PC-3 (cell line): ENCODE measurements around the gene RALB. TPM values are rescaled to one million over a fixed set of nuclear protein-coding genes. Genes with fewer than 3 reads are reported as not detected.

ENCODE experiments used
- ATAC-seq: fragments of 200-7000 bp; cut with Tn5 transposase; 2 replicates; pipeline ENCODE4 v1.9.1; 2020; ENCODE audit warnings: mild to moderate bottlenecking, moderate library complexity
- BruUV-seq: library from RNA; stranded (reverse); fragments of 400-500 nt; replicated peaks from 2 replicates; lab custom pipeline; 2021; lab: Mats Ljungman, UMichigan
- CTCF ChIA-PET: fragments of 300-600 bp; sonication (Branson Sonifier 250); formaldehyde crosslinking; loops from one replicate; lab custom pipeline; 2022; ENCODE audit warnings: antibody characterized with exemption; lab: Charles Lee
- POLR2A ChIA-PET: fragments of 300-600 bp; sonication (Branson Sonifier 250); formaldehyde crosslinking; loops from one replicate; lab custom pipeline; 2022; ENCODE audit warnings: antibody characterized with exemption; ENCODE audit not compliant: unreplicated experiment; lab: Charles Lee
- DNase-seq: peaks from one replicate; pipeline ENCODE4 v3.0.0-alpha.2; 2015
- H2AFZ ChIP-seq: fragments of 300-600 bp; sonication (generic); 2 replicates; pipeline ENCODE4 v1.6.0; 2016; ENCODE audit warnings: antibody characterized with exemption, low read length
- H3F3A ChIP-seq: fragments of 300-600 bp; sonication (generic); one replicate; pipeline ENCODE4 v1.6.0; 2017; ENCODE audit warnings: antibody characterized with exemption, low read length, control low read depth, mild to moderate bottlenecking; ENCODE audit not compliant: unreplicated experiment
- H3K27ac ChIP-seq: fragments of 300-600 bp; sonication (generic); 2 replicates; pipeline ENCODE4 v1.5.1; 2016; ENCODE audit warnings: mild to moderate bottlenecking, low read length
- H3K27me3 ChIP-seq: fragments of 300-600 bp; sonication (generic); 2 replicates; pipeline ENCODE4 v1.6.1; 2016; ENCODE audit warnings: low read length, mixed read lengths
- H3K36me3 ChIP-seq: fragments of 300-600 bp; sonication (generic); 2 replicates; pipeline ENCODE4 v1.6.1; 2016; ENCODE audit warnings: low read depth, mixed run types, low read length, mixed read lengths
- H3K4me1 ChIP-seq: fragments of 300-600 bp; sonication (generic); 2 replicates; pipeline ENCODE4 v1.5.1; 2016; ENCODE audit warnings: low read length; ENCODE audit not compliant: insufficient read depth
- H3K4me2 ChIP-seq: fragments of 300-600 bp; sonication (generic); 2 replicates; pipeline ENCODE4 v1.6.0; 2016; ENCODE audit warnings: low read length
- H3K4me3 ChIP-seq: fragments of 300-600 bp; sonication (generic); 2 replicates; pipeline ENCODE4 v1.5.1; 2016; ENCODE audit warnings: mild to moderate bottlenecking, low read length, mixed read lengths
- H3K79me2 ChIP-seq: fragments of 300-600 bp; sonication (generic); 2 replicates; pipeline ENCODE4 v1.6.1; 2017; ENCODE audit warnings: low read length, mixed read lengths
- H3K9ac ChIP-seq: fragments of 300-600 bp; sonication (generic); 2 replicates; pipeline ENCODE4 v1.6.0; 2016; ENCODE audit warnings: mild to moderate bottlenecking, low read length
- H3K9me2 ChIP-seq: fragments of 300-600 bp; sonication (generic); replicated peaks from 2 replicates; pipeline ENCODE4 v1.6.1; 2016; ENCODE audit warnings: mixed run types, low read length, mixed read lengths
- H3K9me3 ChIP-seq: fragments of 300-600 bp; sonication (generic); 2 replicates; pipeline ENCODE4 v1.6.1; 2016; ENCODE audit warnings: low read length, mixed read lengths
- H4K20me1 ChIP-seq: fragments of 300-600 bp; sonication (generic); 2 replicates; pipeline ENCODE4 v1.6.1; 2016; ENCODE audit warnings: low read length, mixed read lengths
- CTCF ChIP-seq: fragments of 300-600 bp; sonication (generic); conservative IDR thresholded peaks from 2 replicates; pipeline ENCODE4 v1.5.1; 2017; ENCODE audit warnings: antibody characterized with exemption, low read depth, mild to moderate bottlenecking, low read length
- EZH2 ChIP-seq: fragments of 300-600 bp; sonication (generic); IDR thresholded peaks from one replicate; pipeline ENCODE4 v1.6.1; 2017; ENCODE audit warnings: antibody characterized with exemption, mild to moderate bottlenecking, low read length; ENCODE audit not compliant: unreplicated experiment
- EZH2phosphoT487 ChIP-seq: fragments of 300-600 bp; sonication (generic); IDR thresholded peaks from 2 replicates; pipeline ENCODE4 v1.6.1; 2018; ENCODE audit warnings: mild to moderate bottlenecking, antibody characterized with exemption, low read length, borderline replicate concordance
- intact Hi-C: fragments of 100-400 bp; cut with micrococcal nuclease; formaldehyde crosslinking; loops from 2 replicates; pipeline ENCODE4 v1.9.0; 2023
- total RNA-seq: library from RNA; depleted of rRNA; stranded (reverse); fragments of >200 nt; gene quantifications from 2 replicates; pipeline ENCODE4 v1.2.3, GENCODE V29; 2014

Gene RALB
- total RNA-seq, 1 experiment from 2014 or later = 57.9 TPM

- peaks cover 79% of the 10 kb centered on the region for H3K79me2 ChIP-seq
- CTCF ChIA-PET = no interaction called here
- no peak for DNase-seq
- H4K20me1 ChIP-seq = peaks cover 20% of the 10 kb centered on the region; the same call in 1 of the 2 replicates
- no peaks in the 10 kb centered on the region for H3K9me2 ChIP-seq
- BruUV-seq = no TSS peak
- intact Hi-C loops = no loop called here
- H3K4me2 ChIP-seq = no peak overlapping the region
- H3K9me3 ChIP-seq = no peaks in the 10 kb centered on the region
- H3K4me1 ChIP-seq = 0 out of 2 replicates have a peak, but pooled peaks cover 8% of the 10 kb centered on the region
- no peak overlapping the region for H3K4me3 ChIP-seq
- no peak overlapping the region for H3K27ac ChIP-seq
- no peak overlapping the region for H3K9ac ChIP-seq
- no peaks in the 10 kb centered on the region for H3K27me3 ChIP-seq
- no peak for TF ChIP-seq EZH2phosphoT487
- TF ChIP-seq EZH2 = no peak
- no peak for TF ChIP-seq CTCF
- POLR2A ChIA-PET = no interaction called here
- ATAC-seq = no peak
- no peaks in the 10 kb centered on the region for H3F3A ChIP-seq
- peaks cover 3% of the 10 kb centered on the region; the same call in 1 of the 2 replicates for H3K36me3 ChIP-seq
- H2AFZ ChIP-seq = no peak overlapping the region
Observed at GRCh38 chr2:120260736-120261135, 8.1 kb downstream of the RALB start.

GRCh38 chr2:120261387-120262006 lies 8.8 kb downstream of the RALB start:
- Histone ChIP-seq H3K4me2 (no peak overlapping the region), H3K9me3 (no peaks in the 10 kb centered on the region), H3K36me3 (peaks cover 3% of the 10 kb centered on the region; the same call in 1 of the 2 replicates), H2AFZ (no peak overlapping the region), H3K4me3 (no peak overlapping the region), H3K9me2 (no peaks in the 10 kb centered on the region), H3K27ac (no peak overlapping the region), H3K27me3 (no peaks in the 10 kb centered on the region), H3K79me2 (peaks cover 79% of the 10 kb centered on the region), H3F3A (no peaks in the 10 kb centered on the region), H3K4me1 (0 out of 2 replicates have a peak, but pooled peaks cover 8% of the 10 kb centered on the region), H4K20me1 (peaks cover 20% of the 10 kb centered on the region; the same call in 1 of the 2 replicates), H3K9ac (no peak overlapping the region)
- intact Hi-C loops = no loop called here
- ChIA-PET CTCF (no interaction called here), POLR2A (no interaction called here)
- no TSS peak for BruUV-seq
- DNase-seq = no peak
- ATAC-seq = no peak
- TF ChIP-seq CTCF = no peak
- no peak for TF ChIP-seq EZH2

GRCh38 chr2:120262150-120262549 lies 9.5 kb downstream of the RALB start:
- Histone ChIP-seq H3K27ac (no peak overlapping the region), H3K9me3 (no peaks in the 10 kb centered on the region), H2AFZ (no peak overlapping the region), H4K20me1 (peaks cover 20% of the 10 kb centered on the region; the same call in 1 of the 2 replicates), H3K4me2 (no peak overlapping the region), H3K36me3 (peaks cover 3% of the 10 kb centered on the region; the same call in 1 of the 2 replicates), H3K4me1 (0 out of 2 replicates have a peak, but pooled peaks cover 7% of the 10 kb centered on the region), H3K4me3 (no peak overlapping the region), H3K9me2 (no peaks in the 10 kb centered on the region), H3F3A (no peaks in the 10 kb centered on the region), H3K9ac (no peak overlapping the region), H3K27me3 (no peaks in the 10 kb centered on the region), H3K79me2 (peaks cover 79% of the 10 kb centered on the region)
- ChIA-PET POLR2A (no interaction called here), CTCF (no interaction called here)
- DNase-seq (no peak), ATAC-seq (no peak)
- intact Hi-C loops = no loop called here
- BruUV-seq = no TSS peak
- TF ChIP-seq CTCF (no peak), EZH2phosphoT487 (no peak), EZH2 (no peak)
